HepG2 (cell line): Measurements from ENCODE around the gene C1orf74. TPM values are rescaled to one million over a fixed set of nuclear protein-coding genes. Genes with fewer than 3 reads are reported as not detected.

Source experiments
- ARID3A ChIP-seq: IDR thresholded peaks from 2 replicates; pipeline ENCODE4 v1.6.1; 2012; ENCODE audit warnings: low read depth, low read length, improper control_type of control experiment
- ETV5 ChIP-seq: IDR thresholded peaks from 2 replicates; pipeline ENCODE4 v1.6.1; 2018; ENCODE audit warnings: missing biosample characterization, missing genetic modification reagents, inconsistent platforms, borderline replicate concordance
- KMT2B ChIP-seq: IDR thresholded peaks from 2 replicates; pipeline ENCODE4 v1.6.1; 2016; ENCODE audit warnings: missing genetic modification reagents, missing compliant biosample characterization
- YEATS4 ChIP-seq: sonication (generic); formaldehyde crosslinking; IDR thresholded peaks from 2 replicates; pipeline ENCODE4 v1.4.0; 2020; ENCODE audit warnings: missing genetic modification reagents, borderline replicate concordance
- ZNF101 ChIP-seq: sonication (generic); formaldehyde crosslinking; IDR thresholded peaks from 2 replicates; pipeline ENCODE4 v1.4.0; 2020; ENCODE audit warnings: mild to moderate bottlenecking, low read depth, missing genetic modification reagents, borderline replicate concordance
- ZNF382 ChIP-seq: sonication (generic); formaldehyde crosslinking; IDR thresholded peaks from 2 replicates; pipeline ENCODE4 v1.5.0; 2020; ENCODE audit warnings: missing genetic modification reagents, mild to moderate bottlenecking, borderline replicate concordance
- ZNF510 ChIP-seq: sonication (generic); formaldehyde crosslinking; IDR thresholded peaks from 2 replicates; pipeline ENCODE4 v1.4.0; 2020; ENCODE audit warnings: low read depth, mild to moderate bottlenecking, missing genetic modification reagents
- ZNF644 ChIP-seq: IDR thresholded peaks from 2 replicates; pipeline ENCODE4 v1.6.1; 2016; ENCODE audit warnings: low read depth
- polyA plus RNA-seq, 8 experiments: library from polyadenylated mRNA; depleted of rRNA in 3 of 8; stranded (reverse) in 7 of 8; unstranded in 1 of 8; fragments of >200 nt; fragmentation: Illumina TruSeq in 4 of 8; extraction: Trizol in 4 of 8; gene quantifications; 2 replicates each; pipeline versions ENCODE4 v1.2.1 to v1.2.3, GENCODE V29; 2011 to 2016; ENCODE audit warnings: low read depth in 4 of 8, missing spikeins in 1 of 8, mixed read lengths in 1 of 8; ENCODE audit not compliant: insufficient read depth in 1 of 8
- total RNA-seq, 5 experiments: library from RNA; depleted of rRNA; stranded (reverse); fragments of >200 nt; fragmentation: Illumina TruSeq; extraction: Trizol; gene quantifications; 2 replicates each; pipeline ENCODE4 v1.2.3, GENCODE V29; 2016; ENCODE audit warnings: low read depth in 1 of 5
- TF ChIP-seq, protein P1 (sequence below): sonication (generic); formaldehyde crosslinking; conservative IDR thresholded peaks from 2 replicates; pipeline ENCODE4 v1.4.0; 2020; ENCODE audit warnings: mild to moderate bottlenecking, missing genetic modification reagents, moderate library complexity
- TF ChIP-seq, protein P2 (sequence below): sonication (generic); formaldehyde crosslinking; IDR thresholded peaks from 2 replicates; pipeline ENCODE4 v1.8.0; 2022; ENCODE audit warnings: low read depth, missing genetic modification reagents
- TF ChIP-seq, protein P3 (sequence below): sonication (generic); formaldehyde crosslinking; IDR thresholded peaks from 2 replicates; pipeline ENCODE4 v1.4.0; 2020; ENCODE audit warnings: missing genetic modification reagents
- TF ChIP-seq, protein P4 (sequence below): IDR thresholded peaks from 2 replicates; pipeline ENCODE4 v1.6.1; 2016; ENCODE audit warnings: mild to moderate bottlenecking, missing biosample characterization, missing genetic modification reagents
- TF ChIP-seq, protein P5 (sequence below): IDR thresholded peaks from 2 replicates; pipeline ENCODE4 v1.6.1; 2016; ENCODE audit warnings: low read depth, control low read depth
- TF ChIP-seq, protein P6 (sequence below): sonication (generic); formaldehyde crosslinking; IDR thresholded peaks from 2 replicates; pipeline ENCODE4 v1.4.0; 2020; ENCODE audit warnings: missing genetic modification reagents

Gene C1orf74
- total and polyA plus RNA-seq, 2 of the 13 experiments (the other 11 are each of a cell fraction or from before 2014, with no cell fraction given): 0.33 to 0.71 TPM

DNA sequence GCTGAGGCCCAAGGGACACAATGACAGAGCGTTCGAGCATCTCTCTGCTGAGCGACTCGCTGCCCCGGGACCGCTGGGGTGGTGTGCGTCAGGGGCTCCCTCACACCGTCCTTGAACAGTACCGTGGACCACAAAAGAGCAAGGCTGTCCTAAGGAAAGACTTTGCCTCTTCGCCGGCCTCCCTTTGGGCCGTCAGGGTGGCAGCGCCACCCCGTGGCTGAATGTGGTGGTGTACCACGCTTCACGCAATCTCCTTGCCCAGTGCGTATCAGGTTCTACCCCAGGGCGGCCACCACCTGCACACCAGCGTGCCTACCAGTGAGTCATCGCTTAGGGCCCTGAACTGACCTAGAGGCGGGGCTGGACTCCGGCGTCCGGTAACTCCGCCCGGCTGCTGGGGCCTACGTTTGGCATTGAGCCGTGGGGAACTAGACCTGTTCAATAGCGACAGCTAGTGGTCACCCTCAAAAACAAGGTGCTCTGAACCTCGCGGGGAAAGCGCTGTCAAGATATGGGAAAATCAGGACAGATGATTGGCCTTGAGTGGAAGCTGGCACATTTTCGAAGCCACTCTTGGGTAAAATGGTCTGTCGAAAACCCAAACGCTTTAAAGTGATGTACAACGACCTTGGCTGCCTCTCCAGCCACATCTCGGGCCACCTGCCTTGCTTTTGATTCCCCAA lies 36.6 kb downstream of the C1orf74 start (continued):
- TF ChIP-seq, protein P1, sequence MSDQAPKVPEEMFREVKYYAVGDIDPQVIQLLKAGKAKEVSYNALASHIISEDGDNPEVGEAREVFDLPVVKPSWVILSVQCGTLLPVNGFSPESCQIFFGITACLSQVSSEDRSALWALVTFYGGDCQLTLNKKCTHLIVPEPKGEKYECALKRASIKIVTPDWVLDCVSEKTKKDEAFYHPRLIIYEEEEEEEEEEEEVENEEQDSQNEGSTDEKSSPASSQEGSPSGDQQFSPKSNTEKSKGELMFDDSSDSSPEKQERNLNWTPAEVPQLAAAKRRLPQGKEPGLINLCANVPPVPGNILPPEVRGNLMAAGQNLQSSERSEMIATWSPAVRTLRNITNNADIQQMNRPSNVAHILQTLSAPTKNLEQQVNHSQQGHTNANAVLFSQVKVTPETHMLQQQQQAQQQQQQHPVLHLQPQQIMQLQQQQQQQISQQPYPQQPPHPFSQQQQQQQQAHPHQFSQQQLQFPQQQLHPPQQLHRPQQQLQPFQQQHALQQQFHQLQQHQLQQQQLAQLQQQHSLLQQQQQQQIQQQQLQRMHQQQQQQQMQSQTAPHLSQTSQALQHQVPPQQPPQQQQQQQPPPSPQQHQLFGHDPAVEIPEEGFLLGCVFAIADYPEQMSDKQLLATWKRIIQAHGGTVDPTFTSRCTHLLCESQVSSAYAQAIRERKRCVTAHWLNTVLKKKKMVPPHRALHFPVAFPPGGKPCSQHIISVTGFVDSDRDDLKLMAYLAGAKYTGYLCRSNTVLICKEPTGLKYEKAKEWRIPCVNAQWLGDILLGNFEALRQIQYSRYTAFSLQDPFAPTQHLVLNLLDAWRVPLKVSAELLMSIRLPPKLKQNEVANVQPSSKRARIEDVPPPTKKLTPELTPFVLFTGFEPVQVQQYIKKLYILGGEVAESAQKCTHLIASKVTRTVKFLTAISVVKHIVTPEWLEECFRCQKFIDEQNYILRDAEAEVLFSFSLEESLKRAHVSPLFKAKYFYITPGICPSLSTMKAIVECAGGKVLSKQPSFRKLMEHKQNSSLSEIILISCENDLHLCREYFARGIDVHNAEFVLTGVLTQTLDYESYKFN: peak; percentile 56
- TF ChIP-seq ZNF510 (CRISPR knock-in tag): no peak
- no peak for TF ChIP-seq ZNF382
- TF ChIP-seq, protein P2, sequence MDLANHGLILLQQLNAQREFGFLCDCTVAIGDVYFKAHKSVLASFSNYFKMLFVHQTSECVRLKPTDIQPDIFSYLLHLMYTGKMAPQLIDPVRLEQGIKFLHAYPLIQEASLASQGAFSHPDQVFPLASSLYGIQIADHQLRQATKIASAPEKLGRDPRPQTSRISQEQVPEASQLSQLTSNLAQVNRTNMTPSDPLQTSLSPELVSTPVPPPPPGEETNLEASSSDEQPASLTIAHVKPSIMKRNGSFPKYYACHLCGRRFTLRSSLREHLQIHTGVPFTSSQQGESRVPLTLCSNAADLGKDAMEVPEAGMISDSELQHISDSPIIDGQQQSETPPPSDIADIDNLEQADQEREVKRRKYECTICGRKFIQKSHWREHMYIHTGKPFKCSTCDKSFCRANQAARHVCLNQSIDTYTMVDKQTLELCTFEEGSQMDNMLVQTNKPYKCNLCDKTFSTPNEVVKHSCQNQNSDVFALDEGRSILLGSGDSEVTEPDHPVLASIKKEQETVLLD (CRISPR knock-in tag): no peak
- TF ChIP-seq, protein P3, sequence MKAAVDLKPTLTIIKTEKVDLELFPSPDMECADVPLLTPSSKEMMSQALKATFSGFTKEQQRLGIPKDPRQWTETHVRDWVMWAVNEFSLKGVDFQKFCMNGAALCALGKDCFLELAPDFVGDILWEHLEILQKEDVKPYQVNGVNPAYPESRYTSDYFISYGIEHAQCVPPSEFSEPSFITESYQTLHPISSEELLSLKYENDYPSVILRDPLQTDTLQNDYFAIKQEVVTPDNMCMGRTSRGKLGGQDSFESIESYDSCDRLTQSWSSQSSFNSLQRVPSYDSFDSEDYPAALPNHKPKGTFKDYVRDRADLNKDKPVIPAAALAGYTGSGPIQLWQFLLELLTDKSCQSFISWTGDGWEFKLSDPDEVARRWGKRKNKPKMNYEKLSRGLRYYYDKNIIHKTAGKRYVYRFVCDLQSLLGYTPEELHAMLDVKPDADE (CRISPR knock-in tag): no peak
- TF ChIP-seq KMT2B (CRISPR knock-in tag): no peak
- peak; percentile 21; the same call in 1 of the 2 replicates for TF ChIP-seq ETV5 (CRISPR knock-in tag)
- TF ChIP-seq ARID3A: no peak
- TF ChIP-seq, protein P4, sequence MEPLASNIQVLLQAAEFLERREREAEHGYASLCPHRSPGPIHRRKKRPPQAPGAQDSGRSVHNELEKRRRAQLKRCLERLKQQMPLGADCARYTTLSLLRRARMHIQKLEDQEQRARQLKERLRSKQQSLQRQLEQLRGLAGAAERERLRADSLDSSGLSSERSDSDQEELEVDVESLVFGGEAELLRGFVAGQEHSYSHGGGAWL (CRISPR knock-in tag): no peak
- TF ChIP-seq ZNF644 (CRISPR knock-in tag): peak; percentile 66; the same call in 1 of the 2 replicates
- TF ChIP-seq ZNF101 (CRISPR knock-in tag): no peak
- no peak for TF ChIP-seq YEATS4 (CRISPR knock-in tag)
- TF ChIP-seq, protein P5, sequence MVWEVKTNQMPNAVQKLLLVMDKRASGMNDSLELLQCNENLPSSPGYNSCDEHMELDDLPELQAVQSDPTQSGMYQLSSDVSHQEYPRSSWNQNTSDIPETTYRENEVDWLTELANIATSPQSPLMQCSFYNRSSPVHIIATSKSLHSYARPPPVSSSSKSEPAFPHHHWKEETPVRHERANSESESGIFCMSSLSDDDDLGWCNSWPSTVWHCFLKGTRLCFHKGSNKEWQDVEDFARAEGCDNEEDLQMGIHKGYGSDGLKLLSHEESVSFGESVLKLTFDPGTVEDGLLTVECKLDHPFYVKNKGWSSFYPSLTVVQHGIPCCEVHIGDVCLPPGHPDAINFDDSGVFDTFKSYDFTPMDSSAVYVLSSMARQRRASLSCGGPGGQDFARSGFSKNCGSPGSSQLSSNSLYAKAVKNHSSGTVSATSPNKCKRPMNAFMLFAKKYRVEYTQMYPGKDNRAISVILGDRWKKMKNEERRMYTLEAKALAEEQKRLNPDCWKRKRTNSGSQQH (CRISPR knock-in tag): no peak
- TF ChIP-seq, protein P6, sequence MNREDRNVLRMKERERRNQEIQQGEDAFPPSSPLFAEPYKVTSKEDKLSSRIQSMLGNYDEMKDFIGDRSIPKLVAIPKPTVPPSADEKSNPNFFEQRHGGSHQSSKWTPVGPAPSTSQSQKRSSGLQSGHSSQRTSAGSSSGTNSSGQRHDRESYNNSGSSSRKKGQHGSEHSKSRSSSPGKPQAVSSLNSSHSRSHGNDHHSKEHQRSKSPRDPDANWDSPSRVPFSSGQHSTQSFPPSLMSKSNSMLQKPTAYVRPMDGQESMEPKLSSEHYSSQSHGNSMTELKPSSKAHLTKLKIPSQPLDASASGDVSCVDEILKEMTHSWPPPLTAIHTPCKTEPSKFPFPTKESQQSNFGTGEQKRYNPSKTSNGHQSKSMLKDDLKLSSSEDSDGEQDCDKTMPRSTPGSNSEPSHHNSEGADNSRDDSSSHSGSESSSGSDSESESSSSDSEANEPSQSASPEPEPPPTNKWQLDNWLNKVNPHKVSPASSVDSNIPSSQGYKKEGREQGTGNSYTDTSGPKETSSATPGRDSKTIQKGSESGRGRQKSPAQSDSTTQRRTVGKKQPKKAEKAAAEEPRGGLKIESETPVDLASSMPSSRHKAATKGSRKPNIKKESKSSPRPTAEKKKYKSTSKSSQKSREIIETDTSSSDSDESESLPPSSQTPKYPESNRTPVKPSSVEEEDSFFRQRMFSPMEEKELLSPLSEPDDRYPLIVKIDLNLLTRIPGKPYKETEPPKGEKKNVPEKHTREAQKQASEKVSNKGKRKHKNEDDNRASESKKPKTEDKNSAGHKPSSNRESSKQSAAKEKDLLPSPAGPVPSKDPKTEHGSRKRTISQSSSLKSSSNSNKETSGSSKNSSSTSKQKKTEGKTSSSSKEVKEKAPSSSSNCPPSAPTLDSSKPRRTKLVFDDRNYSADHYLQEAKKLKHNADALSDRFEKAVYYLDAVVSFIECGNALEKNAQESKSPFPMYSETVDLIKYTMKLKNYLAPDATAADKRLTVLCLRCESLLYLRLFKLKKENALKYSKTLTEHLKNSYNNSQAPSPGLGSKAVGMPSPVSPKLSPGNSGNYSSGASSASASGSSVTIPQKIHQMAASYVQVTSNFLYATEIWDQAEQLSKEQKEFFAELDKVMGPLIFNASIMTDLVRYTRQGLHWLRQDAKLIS: no peak
